ENCODE data around the gene TMEM140.
"Not testable (repeated sequence)": the region's sequence is repeated elsewhere in the genome, so short reads cannot be mapped to it uniquely, and the experiment has no call there.

Gene TMEM140

DNA sequence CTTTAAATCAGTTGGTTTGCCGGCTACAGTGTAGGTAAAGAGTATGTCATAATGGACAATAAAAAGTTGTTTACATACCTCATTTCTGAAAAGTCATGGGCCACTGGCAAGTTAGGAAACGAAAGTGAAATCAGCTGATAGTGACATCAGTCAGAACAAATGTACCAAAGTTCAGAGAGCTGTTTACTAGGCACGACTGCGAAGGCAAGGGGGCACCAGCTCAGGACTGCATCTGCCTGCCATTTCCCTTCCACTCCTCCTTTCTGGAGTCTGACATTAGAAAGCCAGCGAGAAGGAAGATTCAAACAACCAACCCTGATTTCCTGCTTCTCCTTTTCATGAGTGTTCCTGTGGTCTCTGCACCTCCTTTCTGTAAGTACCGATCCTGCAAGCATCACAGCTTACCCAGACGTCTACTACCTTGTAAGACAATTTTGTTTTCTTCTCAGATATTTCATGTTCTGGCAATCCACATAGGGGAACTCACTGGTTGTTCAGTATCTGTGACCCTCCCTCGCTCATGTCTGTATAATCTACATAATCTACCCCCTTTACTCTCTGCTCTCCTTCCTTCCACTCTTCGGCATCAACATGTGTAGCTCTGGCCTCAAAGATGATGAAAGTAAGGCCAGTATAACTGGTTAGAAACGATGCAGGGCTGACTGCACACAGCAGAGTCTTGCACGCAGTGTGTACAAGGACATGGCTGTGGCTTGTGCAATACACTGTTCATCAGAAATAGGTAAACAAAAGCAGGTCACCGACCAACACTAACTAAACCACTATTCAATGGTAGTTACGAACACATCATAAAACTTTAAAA lies at the start of gene TMEM140:
Gene TMEM140 (plus strand): TSS at position 174 of the 823 bp plus-strand sequence. CDS start 16,370 bp downstream, outside the sequence.
- DNase-seq: no peak

DNA sequence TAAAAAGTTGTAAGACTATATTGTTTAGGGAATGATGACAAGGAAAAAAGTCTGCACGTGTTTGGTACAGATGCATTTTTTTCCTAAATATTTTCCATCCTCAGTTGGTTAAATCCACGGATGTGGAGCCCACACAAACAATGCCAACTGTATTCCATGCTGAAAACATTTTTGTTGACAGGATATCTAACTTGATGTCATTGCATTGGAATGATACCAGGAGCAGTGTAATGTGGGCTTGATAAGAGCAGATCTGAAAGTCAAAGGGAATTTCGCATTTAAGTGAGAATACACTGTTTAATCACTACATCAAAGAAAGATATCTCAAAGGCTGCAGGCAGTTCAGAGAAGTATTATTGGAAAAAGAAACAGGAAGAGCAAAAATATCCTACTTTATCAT lies 49.5 kb upstream of the TMEM140 start:
- no peak for DNase-seq

DNA sequence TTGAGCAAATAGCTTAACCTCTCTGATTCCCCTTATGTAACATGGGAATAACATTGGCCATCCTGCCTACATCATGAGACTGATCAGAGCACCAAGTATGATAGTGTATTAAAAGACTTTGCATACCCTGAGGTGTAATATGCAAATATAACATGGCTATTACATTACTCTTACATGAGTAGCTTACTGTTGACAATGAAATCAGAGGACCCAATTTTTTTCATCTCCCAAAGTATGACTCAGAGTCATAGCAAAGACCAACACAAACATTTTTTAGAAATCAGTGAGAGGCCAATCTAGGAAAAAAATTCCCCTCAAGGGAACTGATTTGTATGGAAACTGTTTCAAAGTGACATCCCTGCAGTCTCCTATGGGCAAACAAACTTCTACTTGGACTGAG lies 47.0 kb upstream of the TMEM140 start:
- no peak for DNase-seq

DNA sequence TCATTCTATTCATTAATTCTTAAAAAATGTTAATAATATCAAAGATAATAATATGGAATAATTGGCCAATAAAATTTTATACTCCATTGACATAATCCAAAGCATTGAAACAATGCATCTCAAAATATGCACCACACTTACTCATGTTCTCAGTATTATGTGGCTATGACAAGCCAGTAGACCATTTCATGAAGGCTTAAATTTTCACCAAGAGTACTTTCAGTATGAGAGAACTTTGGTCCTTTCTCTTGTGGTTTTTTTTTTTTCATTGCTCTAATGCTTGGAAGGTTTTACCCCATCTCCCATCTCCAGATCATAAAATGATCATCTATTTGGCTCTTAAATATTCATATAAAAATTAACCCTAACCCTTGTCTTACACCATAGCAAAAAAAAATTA lies 45.5 kb upstream of the TMEM140 start:
- no peak for DNase-seq

DNA sequence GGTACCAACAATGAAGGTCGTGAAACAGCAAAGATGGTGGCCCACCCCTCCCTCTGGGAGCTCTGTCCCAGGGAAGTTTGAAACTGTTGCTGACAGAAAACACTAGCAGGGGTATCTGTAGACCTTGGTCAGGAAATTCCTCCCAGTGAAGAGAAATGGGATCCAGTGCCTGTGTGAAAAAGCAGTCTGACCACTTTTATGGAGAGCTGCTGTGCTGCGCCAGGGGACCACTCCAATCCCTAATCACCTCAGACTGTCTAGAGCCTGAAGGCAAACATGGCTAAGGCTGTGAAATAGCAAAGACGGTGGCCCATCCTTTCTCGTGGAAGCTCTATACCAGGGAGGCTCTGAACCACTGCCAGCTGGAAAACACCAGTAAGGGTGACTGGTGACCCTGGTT lies 38.3 kb upstream of the TMEM140 start:
- no peak for DNase-seq

DNA sequence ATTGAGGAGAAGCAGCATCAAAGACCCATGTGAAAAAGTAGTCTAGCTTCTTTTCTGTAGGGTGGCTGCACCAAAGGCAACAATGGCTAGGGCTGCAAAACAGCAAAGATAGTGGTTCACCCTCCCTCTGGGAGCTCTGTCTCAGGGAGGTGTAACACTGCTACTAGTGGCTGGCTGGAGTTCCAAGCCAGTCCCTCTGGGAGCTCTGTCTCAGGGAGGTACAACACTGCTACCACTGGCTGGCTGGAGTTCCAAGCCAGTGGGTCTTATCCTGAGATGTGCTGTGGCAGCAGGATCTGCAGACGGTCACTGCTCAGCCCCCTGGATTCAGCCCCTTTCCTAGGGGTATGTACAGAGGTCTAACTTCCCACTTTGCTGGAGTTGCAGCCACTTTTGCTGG lies 37.9 kb upstream of the TMEM140 start:
- DNase-seq: no peak

- DNase-seq: no peak
Observed at GRCh38 chr7:135111379-135111778, 36.5 kb upstream of the TMEM140 start.

GRCh38 chr7:135114622-135115021 lies 33.2 kb upstream of the TMEM140 start:
- DNase-seq: no peak

- DNase-seq: no peak
Observed at GRCh38 chr7:135117096-135117495, 30.8 kb upstream of the TMEM140 start.

- no peak for DNase-seq
Observed at GRCh38 chr7:135121868-135122267, 26.0 kb upstream of the TMEM140 start.

GRCh38 chr7:135124631-135125030 lies 23.2 kb upstream of the TMEM140 start:
- not testable (repeated sequence) for DNase-seq

DNA sequence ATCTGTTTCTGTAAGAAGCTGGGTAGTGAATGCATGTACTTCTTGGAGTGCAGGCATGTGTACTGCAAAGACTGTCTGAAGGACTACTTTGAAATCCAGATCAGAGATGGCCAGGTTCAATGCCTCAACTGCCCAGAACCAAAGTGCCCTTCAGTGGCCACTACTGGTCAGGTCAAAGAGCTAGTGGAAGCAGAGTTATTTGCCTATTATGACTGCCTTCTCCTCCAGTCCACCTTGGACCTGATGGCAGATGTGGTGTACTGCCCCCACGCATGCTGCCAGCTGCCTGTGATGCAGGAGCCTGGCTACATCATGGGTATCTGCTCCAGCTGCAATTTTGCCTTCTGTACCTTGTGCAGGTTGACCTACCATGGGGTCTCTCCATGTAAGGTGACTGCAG lies 18.9 kb upstream of the TMEM140 start:
- DNase-seq: no peak

- no peak for DNase-seq
Observed at GRCh38 chr7:135129579-135129978, 18.3 kb upstream of the TMEM140 start.

- DNase-seq: no peak
Observed at GRCh38 chr7:135143885-135144668, 3.8 kb upstream of the TMEM140 start.

- no peak for DNase-seq
Observed at GRCh38 chr7:135147341-135147898, 452 bp upstream of the TMEM140 start.

DNA sequence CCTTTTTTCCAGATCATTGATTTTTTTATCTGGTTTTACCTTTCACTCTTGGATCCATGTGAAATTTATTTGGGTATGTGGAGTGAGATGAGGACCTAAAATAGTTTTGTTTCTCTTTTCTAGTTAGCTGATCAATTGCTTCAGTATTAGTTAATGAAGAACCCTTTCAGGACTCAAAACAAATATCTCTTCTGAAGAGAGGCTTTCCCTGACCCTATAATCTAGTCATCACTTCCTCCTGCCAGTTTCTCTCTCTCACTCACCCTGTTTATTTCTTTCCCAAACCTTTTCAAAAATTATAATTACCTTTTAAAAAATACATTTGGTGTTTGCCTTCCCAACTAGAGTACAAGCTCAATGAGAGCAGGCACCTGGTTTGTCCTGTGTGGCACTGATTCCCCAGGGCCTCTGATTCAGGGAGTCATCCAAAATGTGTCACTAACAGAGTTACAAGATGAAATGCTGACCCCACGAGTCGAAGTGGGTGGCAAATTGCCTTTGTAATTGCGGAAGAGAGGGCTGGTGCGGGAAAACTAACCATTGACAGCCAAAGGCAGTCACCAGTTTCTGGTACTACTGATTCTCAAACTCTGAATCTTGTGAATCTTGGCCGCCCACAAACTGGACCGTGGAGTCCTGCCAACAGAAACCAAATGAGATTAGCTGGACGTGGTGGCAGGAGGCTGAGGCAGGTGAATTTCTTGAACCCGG lies 2.4 kb downstream of the TMEM140 start:
- no peak for DNase-seq

GRCh38 chr7:135151132-135151531 lies 3.3 kb downstream of the TMEM140 start:
- DNase-seq: no peak

- no peak for DNase-seq
Observed at GRCh38 chr7:135151533-135151932, 3.7 kb downstream of the TMEM140 start.

- DNase-seq: no peak
Observed at GRCh38 chr7:135152442-135152841, 4.6 kb downstream of the TMEM140 start.

DNA sequence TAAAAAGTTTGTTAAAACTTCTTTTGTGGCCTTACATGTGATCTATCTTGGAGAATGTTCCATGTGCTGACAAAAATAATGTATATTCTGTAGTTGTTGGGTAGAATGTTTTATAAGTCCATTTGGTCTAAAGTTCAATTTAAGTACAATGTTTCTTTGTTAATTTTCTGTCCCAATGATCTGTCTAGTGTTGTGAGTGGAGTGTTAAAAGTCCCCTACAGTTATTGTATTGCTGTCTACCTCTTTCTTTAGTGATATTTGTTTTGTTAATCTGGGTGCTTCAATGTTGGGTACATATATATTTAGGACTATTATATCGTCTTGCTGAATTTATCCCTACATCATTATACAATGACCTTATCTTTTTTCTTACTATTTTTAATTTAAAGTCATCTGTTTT lies 6.9 kb downstream of the TMEM140 start:
- no peak for DNase-seq

DNA sequence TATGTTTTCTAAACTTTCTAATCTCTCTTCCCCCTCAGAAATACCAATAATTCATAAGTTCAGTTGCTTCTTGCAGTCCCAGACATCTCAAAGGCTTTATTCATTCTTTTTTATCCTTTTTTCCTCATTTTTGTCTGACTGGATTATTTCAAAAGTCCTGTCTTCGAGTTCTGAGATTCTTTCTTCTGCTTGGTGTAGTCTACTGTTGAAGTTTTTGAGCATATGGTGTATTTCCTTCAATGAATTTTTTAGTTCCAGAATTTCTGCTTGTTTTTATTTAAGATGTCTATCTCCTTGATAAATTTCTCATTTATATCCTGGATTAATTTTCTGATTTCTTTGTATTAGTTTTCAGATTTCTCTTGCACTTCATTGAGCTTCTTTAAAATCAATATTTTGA lies 8.4 kb downstream of the TMEM140 start:
- DNase-seq: no peak

DNA sequence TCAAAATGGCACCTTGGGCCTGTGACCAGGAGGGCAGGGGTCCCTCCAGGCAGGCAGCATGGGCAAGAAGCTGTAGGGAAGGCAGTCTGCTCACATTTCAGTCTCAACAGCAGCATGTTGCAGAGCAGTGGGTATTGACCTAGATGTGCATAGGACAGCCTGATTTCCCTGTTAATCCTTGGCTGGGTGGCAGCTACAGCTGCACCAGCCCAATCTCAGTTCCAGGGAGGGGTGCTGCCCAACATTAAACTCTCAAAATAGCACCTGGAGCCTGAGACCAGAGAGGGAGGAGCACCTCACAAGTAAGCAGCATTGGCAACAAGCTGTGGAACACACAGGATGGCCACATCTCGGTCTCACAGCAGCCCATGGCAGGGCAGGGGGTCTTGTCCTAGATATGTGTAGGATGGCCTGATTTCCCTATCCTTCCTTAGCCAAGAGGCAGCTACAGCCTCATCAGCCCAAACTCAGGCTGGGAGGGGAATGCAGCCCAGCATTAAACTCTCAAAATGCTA lies 10.3 kb downstream of the TMEM140 start:
- no peak for DNase-seq

DNA sequence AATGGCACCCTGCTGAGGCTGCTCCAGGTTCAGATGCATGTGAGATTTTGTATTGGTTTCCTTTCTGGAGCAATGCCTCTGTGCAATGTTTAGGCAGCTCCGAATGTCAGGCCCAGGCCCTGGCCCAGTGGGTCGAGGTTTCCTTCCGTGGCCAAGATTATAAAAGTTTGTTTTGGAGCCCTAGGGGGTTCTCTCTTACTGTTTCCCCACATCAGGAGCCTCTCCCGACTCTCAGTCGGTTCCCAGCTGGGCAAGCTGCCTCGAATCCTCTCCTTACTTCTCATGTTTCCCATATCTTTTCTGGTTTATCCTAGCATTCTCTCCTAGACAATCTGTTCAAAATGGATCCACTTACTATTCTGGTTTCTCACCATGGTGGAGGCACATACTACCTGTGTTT lies 11.0 kb downstream of the TMEM140 start:
- no peak for DNase-seq

Data from DMS153 (cell line).